Measurements from ENCODE around the gene CCL7.

Gene CCL7

DNA sequence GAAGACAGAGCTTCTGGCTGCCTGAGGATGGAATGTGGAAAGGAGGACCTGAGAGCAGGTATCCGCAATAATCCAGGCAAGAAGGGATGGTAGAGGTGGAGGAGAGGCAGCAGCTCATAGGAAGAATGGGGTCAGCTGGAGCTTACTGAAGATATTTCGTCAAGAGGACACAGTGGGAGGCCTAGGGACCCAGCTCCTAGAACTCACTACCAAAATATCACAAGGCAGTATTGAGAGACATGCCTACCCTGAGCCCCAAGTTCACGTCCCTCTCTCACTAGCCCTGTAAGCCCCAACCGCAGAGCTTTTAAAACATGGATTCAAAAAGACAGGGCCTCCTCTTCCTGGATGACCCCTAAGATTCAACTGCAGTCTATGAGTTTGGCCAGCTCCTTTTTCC is 35.0 kb downstream of the CCL7 start:
- H3K9me3 ChIP-seq (ENCODE audit: control insufficient read depth, low read length): no peaks in the 10 kb centered on the region
- no peaks in the 10 kb centered on the region for H3K36me3 ChIP-seq (ENCODE audit: control insufficient read depth, insufficient read depth, low read length)
- no peaks in the 10 kb centered on the region for H3K79me2 ChIP-seq
- TF ChIP-seq, protein P1, sequence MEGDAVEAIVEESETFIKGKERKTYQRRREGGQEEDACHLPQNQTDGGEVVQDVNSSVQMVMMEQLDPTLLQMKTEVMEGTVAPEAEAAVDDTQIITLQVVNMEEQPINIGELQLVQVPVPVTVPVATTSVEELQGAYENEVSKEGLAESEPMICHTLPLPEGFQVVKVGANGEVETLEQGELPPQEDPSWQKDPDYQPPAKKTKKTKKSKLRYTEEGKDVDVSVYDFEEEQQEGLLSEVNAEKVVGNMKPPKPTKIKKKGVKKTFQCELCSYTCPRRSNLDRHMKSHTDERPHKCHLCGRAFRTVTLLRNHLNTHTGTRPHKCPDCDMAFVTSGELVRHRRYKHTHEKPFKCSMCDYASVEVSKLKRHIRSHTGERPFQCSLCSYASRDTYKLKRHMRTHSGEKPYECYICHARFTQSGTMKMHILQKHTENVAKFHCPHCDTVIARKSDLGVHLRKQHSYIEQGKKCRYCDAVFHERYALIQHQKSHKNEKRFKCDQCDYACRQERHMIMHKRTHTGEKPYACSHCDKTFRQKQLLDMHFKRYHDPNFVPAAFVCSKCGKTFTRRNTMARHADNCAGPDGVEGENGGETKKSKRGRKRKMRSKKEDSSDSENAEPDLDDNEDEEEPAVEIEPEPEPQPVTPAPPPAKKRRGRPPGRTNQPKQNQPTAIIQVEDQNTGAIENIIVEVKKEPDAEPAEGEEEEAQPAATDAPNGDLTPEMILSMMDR (IDR thresholded peaks at IDR 0.05): no peak
- H3K4me2 ChIP-seq (ENCODE audit: low read length): no peak overlapping the region
- H3K4me1 ChIP-seq: no peaks in the 10 kb centered on the region
- no peak overlapping the region for H3K27ac ChIP-seq
- no peak overlapping the region for H2AFZ ChIP-seq
- no peaks in the 10 kb centered on the region for H3K27me3 ChIP-seq (ENCODE audit: control insufficient read depth, insufficient read depth, low read length)
- no peak overlapping the region for H3K4me3 ChIP-seq (ENCODE audit: low read depth, low read length)
- H3K9ac ChIP-seq: no peak overlapping the region

DNA sequence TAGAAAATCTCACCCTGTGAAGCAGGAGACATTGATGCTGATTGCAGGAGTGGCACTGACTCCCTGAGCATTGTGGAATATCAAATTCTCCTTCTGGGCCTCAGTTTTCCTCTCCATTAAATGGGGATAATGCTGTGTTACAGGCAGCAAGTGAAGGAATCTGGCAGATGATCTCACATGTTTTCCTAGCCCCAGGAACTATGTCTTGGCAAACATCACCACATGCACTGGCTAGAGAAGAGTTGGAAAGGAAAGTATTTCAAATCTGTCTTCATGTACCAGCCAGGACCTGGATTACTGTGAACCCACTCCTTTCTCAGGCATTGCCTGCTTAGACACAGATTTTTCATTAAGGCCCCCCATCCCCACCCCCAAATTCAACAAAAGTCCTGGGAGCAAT is 35.6 kb downstream of the CCL7 start:
- Histone ChIP-seq H3K27me3 (ENCODE audit: control insufficient read depth, insufficient read depth, low read length) (no peaks in the 10 kb centered on the region), H3K36me3 (ENCODE audit: control insufficient read depth, insufficient read depth, low read length) (no peaks in the 10 kb centered on the region), H3K4me3 (ENCODE audit: low read depth, low read length) (no peak overlapping the region), H2AFZ (no peak overlapping the region), H3K4me1 (no peaks in the 10 kb centered on the region), H3K9ac (no peak overlapping the region), H3K4me2 (ENCODE audit: low read length) (no peak overlapping the region), H3K27ac (no peak overlapping the region), H3K9me3 (ENCODE audit: control insufficient read depth, low read length) (no peaks in the 10 kb centered on the region), H3K79me2 (no peaks in the 10 kb centered on the region)
- TF ChIP-seq, protein P1 (IDR thresholded peaks at IDR 0.05): no peak

DNA sequence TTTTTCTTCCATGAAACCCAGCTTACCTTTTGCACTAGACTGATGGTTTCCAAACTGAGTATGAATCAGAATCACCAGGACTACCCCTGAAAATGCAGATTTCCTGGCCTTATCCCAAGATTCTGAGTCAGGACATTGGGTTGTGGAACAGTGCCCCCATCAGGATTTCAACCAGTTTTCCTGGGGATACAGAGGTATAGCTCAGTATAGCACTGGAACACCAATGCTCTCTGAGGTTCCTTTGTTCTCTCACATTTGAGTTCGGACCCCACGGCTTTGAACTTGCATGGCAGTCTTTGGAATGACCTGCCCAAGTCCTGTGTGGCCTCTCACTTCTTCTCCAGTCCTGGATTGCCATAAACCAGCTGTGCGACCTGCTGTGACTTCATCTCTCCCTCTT is 36.4 kb downstream of the CCL7 start:
- Histone ChIP-seq H3K9me3 (ENCODE audit: control insufficient read depth, low read length) (no peaks in the 10 kb centered on the region), H3K4me1 (no peaks in the 10 kb centered on the region), H3K4me2 (ENCODE audit: low read length) (no peak overlapping the region), H3K27me3 (ENCODE audit: control insufficient read depth, insufficient read depth, low read length) (no peaks in the 10 kb centered on the region), H3K4me3 (ENCODE audit: low read depth, low read length) (no peak overlapping the region), H2AFZ (no peak overlapping the region), H3K36me3 (ENCODE audit: control insufficient read depth, insufficient read depth, low read length) (no peaks in the 10 kb centered on the region), H3K27ac (no peak overlapping the region), H3K79me2 (no peaks in the 10 kb centered on the region), H3K9ac (no peak overlapping the region)
- TF ChIP-seq, protein P1 (IDR thresholded peaks at IDR 0.05): no peak

DNA sequence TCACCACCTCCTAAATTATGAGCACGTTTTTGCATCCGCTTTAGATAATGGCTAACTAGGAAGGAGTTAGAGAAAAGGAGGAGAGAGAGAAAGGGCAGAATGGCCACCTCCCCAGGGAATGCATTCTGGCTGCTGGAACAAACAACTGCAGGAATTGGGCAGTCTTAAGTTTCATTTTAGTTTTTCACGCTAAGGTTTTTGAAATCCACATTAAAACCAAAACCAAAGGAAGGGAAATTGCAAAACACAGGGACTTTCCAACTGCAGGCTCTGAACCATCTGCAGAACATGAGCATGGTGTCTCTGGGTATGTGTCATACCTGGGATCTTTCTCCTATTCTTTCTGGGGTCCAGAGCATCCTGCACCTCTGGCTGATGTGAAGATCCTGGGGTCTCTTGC is 37.1 kb downstream of the CCL7 start:
- Histone ChIP-seq H2AFZ (no peak overlapping the region), H3K27me3 (ENCODE audit: control insufficient read depth, insufficient read depth, low read length) (no peaks in the 10 kb centered on the region), H3K79me2 (no peaks in the 10 kb centered on the region), H3K36me3 (ENCODE audit: control insufficient read depth, insufficient read depth, low read length) (no peaks in the 10 kb centered on the region), H3K4me1 (no peaks in the 10 kb centered on the region), H3K9me3 (ENCODE audit: control insufficient read depth, low read length) (no peaks in the 10 kb centered on the region), H3K4me2 (ENCODE audit: low read length) (no peak overlapping the region), H3K9ac (no peak overlapping the region), H3K4me3 (ENCODE audit: low read depth, low read length) (no peak overlapping the region), H3K27ac (no peak overlapping the region)
- TF ChIP-seq, protein P1 (IDR thresholded peaks at IDR 0.05): no peak

DNA sequence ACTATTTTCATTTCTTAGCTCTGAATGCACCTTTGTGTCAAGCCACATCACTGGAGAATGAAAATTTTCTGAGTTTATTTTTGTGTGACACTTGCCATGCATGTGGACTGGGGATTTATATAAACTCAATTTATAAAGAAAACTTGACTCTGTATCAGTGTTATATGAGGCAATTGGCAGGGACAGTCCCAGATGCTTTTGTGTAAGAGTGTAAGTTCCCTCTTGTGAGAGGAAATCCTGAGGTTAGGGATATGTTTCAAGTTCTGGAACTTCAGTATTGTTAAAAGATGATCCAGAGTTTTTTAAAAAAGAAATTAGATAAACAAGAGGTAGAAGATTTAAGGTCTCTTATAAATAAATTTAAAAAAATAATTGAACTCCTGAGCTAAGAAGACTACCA is 38.4 kb downstream of the CCL7 start:
- Histone ChIP-seq H3K9ac (no peak overlapping the region), H3K27me3 (ENCODE audit: control insufficient read depth, insufficient read depth, low read length) (no peaks in the 10 kb centered on the region), H3K79me2 (no peaks in the 10 kb centered on the region), H3K4me1 (no peaks in the 10 kb centered on the region), H3K4me3 (ENCODE audit: low read depth, low read length) (no peak overlapping the region), H3K4me2 (ENCODE audit: low read length) (no peak overlapping the region), H3K27ac (no peak overlapping the region), H3K9me3 (ENCODE audit: control insufficient read depth, low read length) (no peaks in the 10 kb centered on the region), H3K36me3 (ENCODE audit: control insufficient read depth, insufficient read depth, low read length) (no peaks in the 10 kb centered on the region), H2AFZ (no peak overlapping the region)
- TF ChIP-seq, protein P1 (IDR thresholded peaks at IDR 0.05): no peak
